A549 (cell line): Measurements from ENCODE around the gene CEP290. TPM values are rescaled to one million over a fixed set of nuclear protein-coding genes. Genes with fewer than 3 reads are reported as not detected.

Source experiments
- ATAC-seq, 2 experiments: fragments of 200-7000 bp in 1 of 2; fragments of >200 bp in 1 of 2; cut with Nextera tagmentation in 1 of 2; cut with Tn5 transposase in 1 of 2; 3 replicates each; pipeline versions ENCODE4 v1.8.0 to v1.9.1; 2018 to 2020; ENCODE audit warnings: mild to moderate bottlenecking in 1 of 2, moderate library complexity in 1 of 2
- CTCF ChIA-PET: fragments of 300-600 bp; sonication (Branson Sonifier 250); formaldehyde crosslinking; extraction: SDS; loops from one replicate; lab custom pipeline; 2021; ENCODE audit warnings: antibody characterized with exemption, inconsistent platforms; lab: Yijun Ruan, JAX
- POLR2A ChIA-PET: fragments of 350-600 bp; formaldehyde crosslinking; extraction: SDS; loops from one replicate; lab custom pipeline; 2021; ENCODE audit warnings: antibody characterized with exemption, inconsistent platforms; lab: Yijun Ruan, JAX
- DNase-seq, 2 experiments: peaks; one replicate each; pipeline versions ENCODE4 v3.0.0 to v3.0.0-alpha.2; 2011 to 2016; ENCODE audit warnings: low read depth in 1 of 2, low spot score in 1 of 2
- FAIRE-seq: peaks from 2 replicates; lab custom pipeline; 2011; peaks lifted over from hg19 to GRCh38; lab: Jason Lieb, UNC
- H3K27ac ChIP-seq, 2 experiments: fragments of >200 bp; sonication (Bioruptor Twin); formaldehyde crosslinking; 3 replicates each; pipeline ENCODE4 v1.5.1; 2016 to 2017
- H3K4me1 ChIP-seq: fragments of >200 bp; sonication (Bioruptor Twin); formaldehyde crosslinking; 3 replicates; pipeline ENCODE4 v1.6.1; 2016
- H3K4me2 ChIP-seq: fragments of >200 bp; sonication (Bioruptor Twin); formaldehyde crosslinking; 3 replicates; pipeline ENCODE4 v1.6.1; 2016
- H3K4me3 ChIP-seq: fragments of >200 bp; sonication (Bioruptor Twin); formaldehyde crosslinking; 3 replicates; pipeline ENCODE4 v1.5.1; 2016
- H3K9me3 ChIP-seq: fragments of >200 bp; sonication (Bioruptor Twin); formaldehyde crosslinking; 3 replicates; pipeline ENCODE4 v1.6.1; 2016
- CEBPB ChIP-seq, 2 experiments: fragments of >200 bp in 1 of 2; sonication (Bioruptor Twin) in 1 of 2; formaldehyde crosslinking in 1 of 2; IDR thresholded peaks; 2 replicates each; pipeline ENCODE4 v1.6.1; 2012 to 2016
- CHD2 ChIP-seq: fragments of 150-350 bp; IDR thresholded peaks from 2 replicates; pipeline ENCODE4 v1.6.1; 2014; ENCODE audit warnings: low read length; ENCODE audit not compliant: partially characterized antibody
- FOXS1 ChIP-seq: fragments of 250-450 bp; sonication (Bioruptor Pico); IDR thresholded peaks from 2 replicates; pipeline ENCODE4 v1.5.0; 2020; ENCODE audit warnings: mild to moderate bottlenecking, moderate library complexity
- GATA3 ChIP-seq: IDR thresholded peaks from 2 replicates; pipeline ENCODE4 v1.6.1; 2012; ENCODE audit warnings: borderline replicate concordance
- HDAC2 ChIP-seq: fragments of 200-600 bp; sonication (generic); IDR thresholded peaks from 2 replicates; pipeline ENCODE4 v1.6.1; 2016
- HEYL ChIP-seq: fragments of 250-450 bp; sonication (Bioruptor Pico); IDR thresholded peaks from 2 replicates; pipeline ENCODE4 v1.8.0; 2021; ENCODE audit warnings: mild to moderate bottlenecking, moderate library complexity
- MAFK ChIP-seq: fragments of 450-650 bp; IDR thresholded peaks from 2 replicates; pipeline ENCODE4 v1.6.1; 2014; ENCODE audit not compliant: partially characterized antibody
- MAZ ChIP-seq: fragments of 150-350 bp; IDR thresholded peaks from 2 replicates; pipeline ENCODE4 v1.6.1; 2014; ENCODE audit warnings: antibody characterized with exemption, low read depth, low read length, borderline replicate concordance
- NR3C1 ChIP-seq: fragments of >200 bp; sonication (Bioruptor Twin); formaldehyde crosslinking; IDR thresholded peaks from 3 replicates; pipeline ENCODE4 v1.6.1; 2017
- PHF8 ChIP-seq: fragments of 200-600 bp; sonication (generic); IDR thresholded peaks from 2 replicates; pipeline ENCODE4 v1.6.1; 2016; ENCODE audit warnings: low read depth, mild to moderate bottlenecking, antibody characterized with exemption, moderate library complexity, borderline replicate concordance
- POLR2AphosphoS2 ChIP-seq: conservative IDR thresholded peaks from 2 replicates; pipeline ENCODE4 v1.6.1; 2012; ENCODE audit warnings: low read length, improper control_type of control experiment, inconsistent platforms
- RAD21 ChIP-seq, 2 experiments: fragments of >200 bp in 1 of 2; sonication (Bioruptor Twin) in 1 of 2; formaldehyde crosslinking in 1 of 2; IDR thresholded peaks in 1 of 2; conservative IDR thresholded peaks in 1 of 2; 2 replicates in 1 of 2; 3 replicates in 1 of 2; pipeline ENCODE4 v1.6.1; 2012 to 2018; ENCODE audit warnings: inconsistent platforms in 1 of 2
- RNF2 ChIP-seq: fragments of 200-600 bp; sonication (generic); IDR thresholded peaks from 2 replicates; pipeline ENCODE4 v1.6.1; 2016; ENCODE audit warnings: low read depth, mild to moderate bottlenecking, antibody characterized with exemption, moderate library complexity, borderline replicate concordance
- SMC3 ChIP-seq: fragments of >200 bp; sonication (Bioruptor Twin); formaldehyde crosslinking; IDR thresholded peaks from 3 replicates; pipeline ENCODE4 v1.6.1; 2018; ENCODE audit warnings: inconsistent platforms
- SREBF2 ChIP-seq: fragments of 450-650 bp; IDR thresholded peaks from 2 replicates; pipeline ENCODE4 v1.6.1; 2014; ENCODE audit warnings: mild to moderate bottlenecking, moderate library complexity
- TFCP2L1 ChIP-seq: fragments of 250-450 bp; sonication (Bioruptor Pico); IDR thresholded peaks from 2 replicates; pipeline ENCODE4 v1.5.0; 2021; ENCODE audit warnings: mild to moderate bottlenecking
- ZNF302 ChIP-seq: fragments of 250-450 bp; sonication (Bioruptor Pico); IDR thresholded peaks from 2 replicates; pipeline ENCODE4 v1.9.0; 2021; ENCODE audit warnings: inconsistent platforms, mild to moderate bottlenecking, moderate library complexity
- ZSCAN20 ChIP-seq: fragments of 250-450 bp; sonication (Bioruptor Pico); IDR thresholded peaks from 2 replicates; pipeline ENCODE4 v1.8.0; 2022; ENCODE audit warnings: mild to moderate bottlenecking, moderate library complexity
- WGBS: methylation state at CpG from one replicate; pipeline ENCODE4 v1.1.6; 2017; ENCODE audit errors: missing lambda C conversion rate; 5-methylcytosine and 5-hydroxymethylcytosine counted together
- polyA plus RNA-seq, 4 experiments: library from polyadenylated mRNA; depleted of rRNA in 3 of 4; stranded (reverse); fragments of >200 nt; fragmentation: RNase III in 1 of 4; extraction: RNeasy Plus Mini Kit Qiagen cat#74134 plus additional on column Dnase treatment in 1 of 4; gene quantifications; 2 replicates in 3 of 4; 3 replicates in 1 of 4; pipeline ENCODE4 v1.2.3, GENCODE V29; 2011 to 2017
- TF ChIP-seq, protein P1 (sequence below): fragments of >200 bp; sonication (Bioruptor Twin); formaldehyde crosslinking; IDR thresholded peaks from 3 replicates; pipeline ENCODE4 v1.5.1; 2016

The CEP290 gene
- polyA plus RNA-seq, 2 of the 4 experiments (the other 2 are of a cell fraction): 6.7 to 23.1 TPM

DNA sequence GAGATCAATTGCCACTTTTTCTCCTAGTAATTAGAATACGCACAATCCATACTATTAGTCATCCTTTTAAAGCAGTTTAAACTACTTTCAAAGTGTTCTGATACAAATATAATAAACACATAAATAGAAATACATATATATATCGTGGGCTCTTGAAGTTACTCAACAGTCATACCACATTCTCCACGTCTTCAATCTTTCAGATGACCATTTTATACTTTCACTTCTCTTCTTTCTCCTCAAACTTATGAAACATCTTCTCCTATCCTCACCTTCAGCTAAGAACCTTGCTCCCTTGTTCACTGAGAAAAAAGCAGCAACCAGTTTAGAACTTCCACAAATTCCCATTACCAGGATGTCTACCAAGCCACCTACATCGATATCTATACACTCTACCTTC is 19.2 kb downstream of the CEP290 start:
- CTCF ChIA-PET: interaction anchor here (1.2 kb wide), 1 partner anchor 12 kb away, joined by 5 read pairs; no protein-coding TSS in a partner anchor
- ATAC-seq (no peak), FAIRE-seq (no peak), DNase-seq (no peak)
- POLR2A ChIA-PET: interaction anchor here (0.6 kb wide), 1 partner anchor 16 kb away, joined by 3 read pairs; no protein-coding TSS in a partner anchor
- 68% methylated on average over 4 of the region's 4 CpGs for WGBS
- no peak overlapping the region for H3K27ac ChIP-seq
- TF ChIP-seq HDAC2: no peak
- no peak for TF ChIP-seq ZNF302 (CRISPR knock-in tag)
- no peak for TF ChIP-seq PHF8
- TF ChIP-seq, protein P1, sequence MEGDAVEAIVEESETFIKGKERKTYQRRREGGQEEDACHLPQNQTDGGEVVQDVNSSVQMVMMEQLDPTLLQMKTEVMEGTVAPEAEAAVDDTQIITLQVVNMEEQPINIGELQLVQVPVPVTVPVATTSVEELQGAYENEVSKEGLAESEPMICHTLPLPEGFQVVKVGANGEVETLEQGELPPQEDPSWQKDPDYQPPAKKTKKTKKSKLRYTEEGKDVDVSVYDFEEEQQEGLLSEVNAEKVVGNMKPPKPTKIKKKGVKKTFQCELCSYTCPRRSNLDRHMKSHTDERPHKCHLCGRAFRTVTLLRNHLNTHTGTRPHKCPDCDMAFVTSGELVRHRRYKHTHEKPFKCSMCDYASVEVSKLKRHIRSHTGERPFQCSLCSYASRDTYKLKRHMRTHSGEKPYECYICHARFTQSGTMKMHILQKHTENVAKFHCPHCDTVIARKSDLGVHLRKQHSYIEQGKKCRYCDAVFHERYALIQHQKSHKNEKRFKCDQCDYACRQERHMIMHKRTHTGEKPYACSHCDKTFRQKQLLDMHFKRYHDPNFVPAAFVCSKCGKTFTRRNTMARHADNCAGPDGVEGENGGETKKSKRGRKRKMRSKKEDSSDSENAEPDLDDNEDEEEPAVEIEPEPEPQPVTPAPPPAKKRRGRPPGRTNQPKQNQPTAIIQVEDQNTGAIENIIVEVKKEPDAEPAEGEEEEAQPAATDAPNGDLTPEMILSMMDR: no peak
- TF ChIP-seq SREBF2: no peak
- no peak for TF ChIP-seq MAFK
- TF ChIP-seq HEYL (CRISPR knock-in tag): no peak
- TF ChIP-seq SMC3: no peak
- no peak for TF ChIP-seq GATA3
- TF ChIP-seq RNF2: no peak
- TF ChIP-seq MAZ: no peak
- TF ChIP-seq ZSCAN20 (CRISPR knock-in tag): no peak
- TF ChIP-seq NR3C1: no peak
- TF ChIP-seq TFCP2L1 (CRISPR knock-in tag): no peak
- H3K4me3 ChIP-seq: no peak overlapping the region
- no peaks in the 10 kb centered on the region for H3K9me3 ChIP-seq
- no peak overlapping the region for H3K4me2 ChIP-seq
- no peaks in the 10 kb centered on the region for H3K4me1 ChIP-seq

DNA sequence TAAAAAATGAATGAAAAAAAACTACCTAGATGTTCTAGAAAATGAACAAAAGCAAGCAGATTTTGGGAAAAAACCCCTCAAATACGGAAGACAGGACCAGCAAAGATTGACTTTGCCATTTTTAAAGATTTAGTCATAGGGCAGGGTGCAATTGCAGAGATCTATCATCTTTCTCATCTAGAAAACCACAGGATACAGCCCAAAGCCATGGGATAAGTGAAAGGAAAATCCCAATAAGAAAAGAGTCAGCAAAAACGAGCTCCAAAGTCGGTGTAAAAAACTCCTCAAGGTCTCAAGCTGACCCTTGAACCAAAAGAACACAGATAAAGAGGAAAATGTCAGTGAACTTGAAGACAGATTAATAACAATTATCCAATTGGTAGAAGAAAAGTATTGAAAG is 28.0 kb downstream of the CEP290 start:
- TF ChIP-seq RAD21 (conservative IDR thresholded peaks at IDR 0.05 in 1 of 2, IDR thresholded peaks at IDR 0.05 in 1 of 2): no peak
- TF ChIP-seq NR3C1: no peak
- no peak for TF ChIP-seq CEBPB (IDR thresholded peaks at IDR 0.05)
- no peak for TF ChIP-seq CHD2
- TF ChIP-seq FOXS1 (CRISPR knock-in tag): no peak
- WGBS: 39% methylated on average over 3 of the region's 3 CpGs
- no peaks in the 10 kb centered on the region for H3K9me3 ChIP-seq
- no peak overlapping the region for H3K27ac ChIP-seq
- ChIA-PET CTCF (no interaction called here), POLR2A (no interaction called here)
- ATAC-seq (no peak), DNase-seq (no peak), FAIRE-seq (peak; percentile 43)
- H3K4me2 ChIP-seq: no peak overlapping the region
- H3K4me3 ChIP-seq: no peak overlapping the region
- H3K4me1 ChIP-seq: peaks cover 4% of the 10 kb centered on the region; the same call in 1 of the 3 replicates

DNA sequence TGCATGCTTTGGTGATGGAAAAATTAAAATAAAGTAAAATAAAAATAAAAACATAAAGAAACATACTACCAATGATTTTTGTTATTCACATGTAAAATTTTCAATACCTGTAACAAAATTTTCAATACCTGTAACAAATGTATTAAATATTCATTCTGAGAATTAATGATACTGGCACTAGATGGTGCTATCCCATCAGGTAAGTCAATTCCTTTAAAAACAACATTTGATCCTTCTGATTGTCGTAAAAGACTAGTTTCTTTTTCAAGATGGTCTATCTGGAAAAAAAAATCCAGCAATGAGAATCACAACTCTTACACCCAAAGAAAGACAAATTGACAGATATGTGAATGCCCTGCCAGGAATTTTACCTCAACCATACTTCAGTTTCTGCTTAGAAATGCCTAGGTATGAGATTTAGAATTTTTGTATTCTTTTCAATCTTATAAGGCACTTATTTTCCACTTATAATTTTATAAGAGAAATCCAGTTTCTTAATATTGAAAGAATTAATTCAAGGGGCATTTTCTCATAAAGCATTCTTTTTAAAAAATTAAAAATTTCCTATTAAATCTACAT is 30.7 kb downstream of the CEP290 start:
- TF ChIP-seq RAD21 (conservative IDR thresholded peaks at IDR 0.05 in 1 of 2, IDR thresholded peaks at IDR 0.05 in 1 of 2) (peak; percentile 78 to 80), SMC3 (peak; percentile 47; the same call in 2 of the 3 replicates), POLR2AphosphoS2 (no peak)
- TF ChIP-seq, protein P1: peak; percentile 39; the same call in 2 of the 3 replicates
- Histone ChIP-seq H3K4me2 (peak overlapping the region; percentile 66), H3K4me3 (no peak overlapping the region), H3K4me1 (peaks cover 4% of the 10 kb centered on the region; the same call in 1 of the 3 replicates), H3K27ac (no peak overlapping the region), H3K9me3 (no peaks in the 10 kb centered on the region)
- DNase-seq (peak; percentile 20 to 74), FAIRE-seq (peak; percentile 80), ATAC-seq (peak in 1 of 2 experiments; percentile 44; a peak in 1 of 6 replicates)
- ChIA-PET POLR2A (no interaction called here), CTCF (interaction anchor here (1.0 to 1.8 kb wide), 2 partner anchors 12 to 882 kb away, joined by 3 to 5 read pairs; no protein-coding TSS in a partner anchor)
- WGBS: 16% methylated on average over 1 of the region's 1 CpG
